H1 (cell line): ENCODE results near the gene GABRG3. TPM values are rescaled to one million over a fixed set of nuclear protein-coding genes. Genes with fewer than 3 reads are reported as not detected.

Experiments used
- CHD7 ChIP-seq: fragments of 300-600 bp; sonication (generic); IDR thresholded peaks from 2 replicates; pipeline ENCODE4 v1.7.1; 2012; ENCODE audit warnings: low read length, moderate library complexity, mild to moderate bottlenecking, inconsistent platforms; ENCODE audit not compliant: insufficient replicate concordance
- RAD21 ChIP-seq, 2 experiments: IDR thresholded peaks in 1 of 2; conservative IDR thresholded peaks in 1 of 2; 2 replicates each; pipeline ENCODE4 v1.6.1; 2011; ENCODE audit warnings: low read depth in 2 of 2, low read length in 2 of 2, improper control_type of control experiment in 1 of 2, inconsistent platforms in 1 of 2, mild to moderate bottlenecking in 1 of 2, moderate library complexity in 1 of 2
- polyA plus RNA-seq, 7 experiments: library from polyadenylated mRNA; depleted of rRNA in 3 of 7; stranded (reverse) in 5 of 7; unstranded in 2 of 7; fragments of >200 nt in 5 of 7; fragments of 200-250 nt in 2 of 7; gene quantifications; 1 replicate in 5 of 7; 2 replicates in 1 of 7; 4 replicates in 1 of 7; pipeline versions ENCODE4 v1.2.1 to v1.2.3, GENCODE V29; 2011 to 2013; ENCODE audit warnings: missing spikeins in 2 of 7, mixed read lengths in 2 of 7
- total RNA-seq: library from RNA; stranded (reverse); fragmentation: NEBNext Ultra II Directional; extraction: Animal tissue kit (Norgen Biotek cat#: 25700); gene quantifications from 2 replicates; pipeline ENCODE4 v1.2.1, GENCODE V29; 2021

GABRG3 gene
- total and polyA plus RNA-seq, 2 of the 8 experiments (the other 6 are each of a cell fraction or from before 2014, with no cell fraction given), result 0.17 to 0.80 TPM

GRCh38 chr15:27514526-27514925, 543.5 kb downstream of the GABRG3 start (continued):
- TF ChIP-seq CHD7 (no peak), RAD21 (IDR thresholded peaks at IDR 0.05 in 1 of 2, conservative IDR thresholded peaks at IDR 0.05 in 1 of 2; ENCODE audit: low read depth in 2 of 2, low read length in 2 of 2) (no peak)
